K562 treated with DMSO at 1 percent for 48 hours (cell line): Measurements from ENCODE around the gene C8G. TPM values are rescaled to one million over a fixed set of nuclear protein-coding genes. Genes with fewer than 3 reads are reported as not detected.

ENCODE experiments used
- total RNA-seq: library from RNA; unstranded; fragments of 300-600 nt; gene quantifications from 2 replicates; pipeline ENCODE4 v1.2.3, GENCODE V29; 2022; ENCODE audit warnings: low replicate concordance; ENCODE audit errors: extremely low read depth

The C8G gene
- total RNA-seq = not detected in 2 replicates

DNA sequence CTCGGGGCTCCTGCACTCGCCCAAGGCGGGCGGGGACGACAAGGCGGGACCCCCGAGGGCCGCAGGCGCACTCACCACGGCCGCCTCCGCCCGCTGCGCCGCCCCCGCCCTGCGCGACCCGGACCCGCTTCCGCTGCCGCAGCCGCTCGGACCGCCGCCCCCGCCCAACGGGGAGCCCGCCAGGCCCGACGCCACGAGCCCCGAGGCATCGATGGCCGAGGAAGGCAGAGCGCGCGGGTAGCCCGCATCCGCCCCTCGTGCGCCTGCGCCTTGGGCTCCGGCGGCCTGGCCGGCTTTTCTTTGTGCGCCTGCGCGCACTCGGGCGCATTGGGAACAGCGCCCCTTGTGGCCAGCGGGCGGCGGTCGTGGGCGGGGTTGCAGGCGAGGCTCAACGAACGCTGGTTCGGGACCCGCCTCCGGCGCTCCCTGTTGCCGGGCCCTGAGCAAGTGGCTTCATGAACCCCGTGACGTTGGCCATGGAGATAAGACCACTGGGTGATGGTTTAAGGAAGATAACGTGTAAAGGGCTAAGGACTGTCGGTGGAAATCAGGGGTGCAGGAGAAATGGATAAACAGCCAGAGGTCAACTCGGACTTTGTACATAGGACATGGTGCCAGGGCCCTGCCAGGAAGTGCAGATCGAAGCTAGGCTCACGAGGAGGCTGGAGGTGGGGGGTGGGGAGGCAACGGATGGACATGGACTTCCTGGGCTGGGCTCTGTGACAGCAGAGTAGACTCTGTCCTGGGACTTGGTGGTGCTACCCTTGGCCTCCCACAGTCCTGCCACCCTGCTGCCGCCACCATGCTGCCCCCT is at the start of gene C8G, which contains the start of gene FBXW5:
C8G (plus strand) TSS at position 725 of the 814 bp plus-strand sequence; CDS start at position 803, 78 bp downstream.
FBXW5 (minus strand) TSS at position 220 of the 814 bp plus-strand sequence. CDS start 655 bp downstream, outside the sequence.

DNA sequence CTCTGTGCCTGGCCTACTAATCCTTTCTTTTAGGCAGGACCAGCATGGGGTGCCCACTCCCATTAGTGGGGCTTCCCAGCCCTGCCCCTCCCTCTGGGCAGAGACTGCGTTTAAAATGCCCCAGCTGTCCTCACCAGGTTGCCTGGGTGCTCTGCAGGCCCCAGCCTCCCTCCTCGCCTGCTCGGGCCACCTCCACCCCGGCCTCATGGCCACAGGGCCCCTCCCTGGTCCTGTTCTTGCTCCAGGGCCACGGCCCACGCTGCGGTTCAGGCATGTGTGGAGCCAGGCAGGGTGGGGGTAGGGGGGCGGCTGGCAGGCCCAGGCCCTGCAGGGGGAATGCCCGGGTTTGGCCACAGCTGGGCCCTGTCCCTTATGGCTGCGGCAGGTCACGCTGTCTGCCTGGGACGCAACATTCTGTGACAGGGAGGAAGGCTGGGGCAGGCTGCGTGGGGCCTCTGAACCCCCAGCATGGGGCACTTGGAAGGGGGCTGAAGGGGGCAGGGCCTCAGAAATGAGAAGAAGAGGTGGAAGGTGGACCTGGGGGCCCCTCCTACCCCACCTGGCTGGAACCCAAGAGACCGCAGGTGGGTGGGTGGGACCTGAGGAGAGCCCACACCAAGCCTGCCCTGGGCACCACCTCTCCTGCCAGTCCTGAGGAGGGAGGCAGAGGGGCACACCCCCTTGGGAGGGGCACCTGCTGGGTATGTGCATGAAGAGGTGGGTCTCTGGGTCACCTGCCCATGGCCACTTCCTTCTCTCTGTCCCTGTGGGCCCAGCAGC is 6.7 kb downstream of the C8G start, which contains the start of gene LCN12:
LCN12 (plus strand) TSS at position 733 of the 780 bp plus-strand sequence. CDS start 55 bp downstream, outside the sequence.

DNA sequence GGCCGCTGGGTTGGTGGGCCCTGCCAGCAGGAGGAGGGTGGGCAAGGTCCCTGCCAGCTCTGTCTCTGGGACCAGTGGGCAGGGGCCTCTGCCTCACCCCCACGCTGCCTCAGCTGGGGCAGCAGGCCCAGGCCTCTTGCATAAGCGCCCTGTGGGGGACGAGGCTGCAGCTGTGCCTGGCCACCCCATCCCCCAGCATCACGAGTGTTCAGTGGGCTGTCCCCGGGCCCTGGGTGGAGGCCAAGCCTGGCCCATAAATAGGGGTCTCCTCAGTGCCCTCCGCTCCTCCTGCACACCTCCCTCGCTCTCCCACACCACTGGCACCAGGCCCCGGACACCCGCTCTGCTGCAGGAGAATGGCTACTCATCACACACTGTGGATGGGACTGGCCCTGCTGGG is 32.2 kb downstream of the C8G start, which contains the start of gene PTGDS:
PTGDS (plus strand) TSS at position 282 of the 400 bp plus-strand sequence; CDS start at position 357, 75 bp downstream.

DNA sequence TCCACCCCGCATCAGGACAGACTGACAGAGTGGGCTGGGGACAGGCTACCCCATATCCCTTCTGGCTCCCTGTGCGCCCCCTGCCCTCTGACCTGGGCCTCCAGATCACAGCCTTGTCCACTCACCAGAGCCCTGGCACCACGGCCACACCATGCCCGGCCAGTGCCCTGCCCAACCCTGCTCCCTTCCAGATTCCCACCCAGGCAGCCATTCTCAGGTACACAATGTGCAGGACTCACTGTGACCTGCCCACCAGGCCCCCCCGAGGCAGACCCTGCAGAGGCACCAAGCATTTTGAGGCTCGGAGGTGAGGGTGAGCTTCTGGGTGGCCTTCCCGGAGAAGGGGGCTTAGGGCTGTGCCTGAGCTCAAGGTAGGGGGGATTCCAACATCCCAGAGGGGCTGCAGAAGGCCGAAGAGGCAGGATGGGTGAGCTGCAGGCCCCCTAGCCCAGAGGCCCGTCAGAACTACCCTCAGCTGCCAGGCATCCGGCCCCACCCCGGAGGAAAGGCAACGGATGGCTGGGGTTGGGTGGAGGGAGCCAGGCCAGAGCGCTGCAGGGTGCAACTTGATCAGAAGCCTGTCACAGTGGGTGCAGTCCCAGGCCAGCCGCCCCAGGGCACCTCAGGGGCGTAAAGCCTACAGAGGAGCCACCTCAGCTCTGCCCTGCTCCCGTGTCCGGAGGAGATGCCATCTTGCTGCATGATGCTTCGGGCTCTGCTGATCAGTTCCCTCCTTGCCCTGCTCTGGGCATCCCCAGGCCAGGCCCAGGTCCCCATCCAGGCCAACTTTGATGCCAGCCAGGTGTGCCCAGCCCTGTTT is 37.4 kb downstream of the C8G start, which contains the start of gene LCNL1:
LCNL1 (plus strand) TSS at position 762 of the 820 bp plus-strand sequence. CDS start 594 bp downstream, outside the sequence.

DNA sequence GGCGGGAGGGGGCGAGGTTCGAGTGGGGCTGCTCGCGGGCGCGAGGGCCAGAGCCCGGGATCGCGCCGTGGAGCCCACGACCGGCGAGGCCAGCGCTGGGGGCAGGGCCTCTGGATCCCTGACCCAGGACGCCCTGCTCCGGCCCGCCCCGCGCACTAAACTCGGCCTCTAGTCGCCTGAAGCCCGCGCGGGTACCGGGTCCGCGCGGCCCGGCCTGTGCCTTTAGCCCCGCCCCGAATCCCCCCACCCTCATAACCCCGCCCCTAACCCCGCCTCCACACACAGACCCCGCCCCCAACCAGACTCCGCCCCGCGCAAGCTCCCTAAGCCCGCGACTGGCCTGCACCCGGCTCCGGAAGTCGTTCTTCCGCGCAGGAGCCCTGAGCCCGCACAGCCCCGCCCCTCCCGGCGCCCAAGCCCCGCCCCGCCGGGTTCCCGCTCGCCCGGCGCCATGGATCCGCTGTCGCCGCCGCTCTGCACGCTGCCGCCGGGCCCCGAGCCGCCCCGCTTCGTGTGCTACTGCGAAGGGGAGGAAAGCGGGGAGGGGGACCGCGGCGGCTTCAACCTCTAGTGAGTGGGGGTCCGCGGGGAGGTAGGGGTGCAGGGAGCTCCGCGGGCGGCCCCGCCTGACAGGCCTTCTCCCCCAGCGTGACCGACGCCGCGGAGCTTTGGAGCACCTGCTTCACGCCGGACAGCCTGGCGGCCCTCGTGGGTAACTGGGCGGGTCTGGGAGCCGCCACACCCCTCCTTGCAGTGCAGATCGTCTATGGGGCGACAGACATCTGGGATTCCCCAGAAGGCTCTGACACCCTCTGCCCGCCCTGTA is 47.2 kb downstream of the C8G start, which contains the start of gene PAXX:
PAXX (plus strand) TSS at position 430 of the 826 bp plus-strand sequence; CDS start at position 452, 22 bp downstream.

Other genes with a start within 250 kb of the C8G start
- gene DIPK1B, start 232.7 kb upstream of the C8G start, total RNA-seq = not detected in 2 replicates
- not detected in 2 replicates for gene LCN10, start 202.3 kb upstream of the C8G start, total RNA-seq
- gene LCN6, start 196.7 kb upstream of the C8G start, total RNA-seq = not detected in 2 replicates
- not detected in 2 replicates for gene LCN8, start 187.0 kb upstream of the C8G start, total RNA-seq
- gene LCN15, start 180.7 kb upstream of the C8G start, total RNA-seq = not detected in 2 replicates
- not detected in 2 replicates for gene TMEM141, start 153.9 kb upstream of the C8G start, total RNA-seq
- gene CCDC183, start 148.9 kb upstream of the C8G start, total RNA-seq = not detected in 2 replicates
- 184 TPM in 1 of 2 replicates, not detected in the other for gene RABL6, start 137.3 kb upstream of the C8G start, total RNA-seq
- gene AJM1, start 102.8 kb upstream of the C8G start, total RNA-seq = not detected in 2 replicates
- not detected in 2 replicates for gene PHPT1, start 95.8 kb upstream of the C8G start, total RNA-seq
- gene MAMDC4, start 92.9 kb upstream of the C8G start, total RNA-seq = not detected in 2 replicates
- not detected in 2 replicates for gene EDF1, start 78.9 kb upstream of the C8G start, total RNA-seq
- gene TRAF2, start 58.7 kb upstream of the C8G start, total RNA-seq = not detected in 2 replicates
- not detected in 2 replicates for gene FBXW5, start 505 bp upstream of the C8G start, total RNA-seq
- not detected in 2 replicates for gene LCN12, start 7.0 kb downstream of the C8G start, total RNA-seq
- not detected in 2 replicates for gene PTGDS, start 32.3 kb downstream of the C8G start, total RNA-seq
- gene LCNL1, start 37.8 kb downstream of the C8G start, total RNA-seq = not detected in 2 replicates
- gene PAXX, start 47.2 kb downstream of the C8G start, total RNA-seq = not detected in 2 replicates
- not detected in 2 replicates for gene CLIC3, start 51.3 kb downstream of the C8G start, total RNA-seq
- not detected in 2 replicates for gene ABCA2, start 83.0 kb downstream of the C8G start, total RNA-seq
- gene FUT7, start 86.8 kb downstream of the C8G start, total RNA-seq = not detected in 2 replicates
- gene NPDC1, start 100.9 kb downstream of the C8G start, total RNA-seq = not detected in 2 replicates
- gene ENTPD2, start 108.8 kb downstream of the C8G start, total RNA-seq = not detected in 2 replicates
- not detected in 2 replicates for gene SAPCD2, start 125.3 kb downstream of the C8G start, total RNA-seq
- gene UAP1L1, start 132.3 kb downstream of the C8G start, total RNA-seq = not detected in 2 replicates
- gene MAN1B1, start 141.7 kb downstream of the C8G start, total RNA-seq = 167 TPM in 1 of 2 replicates, not detected in the other
- not detected in 2 replicates for gene DPP7, start 169.5 kb downstream of the C8G start, total RNA-seq
- gene GRIN1, start 193.9 kb downstream of the C8G start, total RNA-seq = not detected in 2 replicates
- gene LRRC26, start 224.8 kb downstream of the C8G start, total RNA-seq = not detected in 2 replicates
- gene TMEM210, start 226.8 kb downstream of the C8G start, total RNA-seq = not detected in 2 replicates
- gene ANAPC2, start 243.3 kb downstream of the C8G start, total RNA-seq = not detected in 2 replicates
- gene SSNA1, start 243.4 kb downstream of the C8G start, total RNA-seq = not detected in 2 replicates